Erythroblast (primary cell): Measurements from ENCODE around the gene RPS24.

Experiments
- GATA1 ChIP-seq: IDR thresholded peaks from 2 replicates; pipeline ENCODE4 v1.6.1; 2011; ENCODE audit warnings: low read depth, mild to moderate bottlenecking, control low read depth, low read length, moderate library complexity
- POLR2A ChIP-seq: IDR thresholded peaks from 2 replicates; pipeline ENCODE4 v1.6.1; 2011; ENCODE audit warnings: mild to moderate bottlenecking, low read length

DNA sequence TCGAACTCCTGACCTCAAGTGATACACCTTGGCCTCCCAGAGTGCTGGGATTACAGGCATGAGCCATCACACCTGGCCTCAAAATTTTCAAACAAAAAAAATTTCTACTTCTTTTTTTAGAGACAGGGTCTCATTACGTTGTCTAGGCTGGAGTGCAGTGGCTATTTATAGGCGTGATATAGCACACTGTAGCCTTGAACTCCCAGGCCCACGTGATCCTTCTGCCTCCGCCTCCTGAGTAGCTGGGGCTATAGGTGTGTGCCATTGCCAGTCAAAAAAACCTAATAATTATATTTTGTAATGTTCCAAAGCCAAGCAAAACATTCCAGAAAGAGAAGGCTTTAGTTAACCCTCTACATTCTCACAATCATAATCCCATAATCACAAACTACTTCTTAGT is 18.1 kb upstream of the RPS24 start:
- no peak for TF ChIP-seq POLR2A
- TF ChIP-seq GATA1: no peak
